GM18499 (cell line): Measurements from ENCODE around the gene PGBD1.

Source experiments
- ATAC-seq: cut with Tn5 transposase; IDR thresholded peaks from one replicate; pipeline ENCODE4 v1.9.1; 2021; ENCODE audit warnings: moderate number of reproducible peaks; ENCODE audit not compliant: insufficient read depth, unreplicated experiment

PGBD1 gene

GRCh38 chr6:28334286-28335039, 53.1 kb downstream of the PGBD1 start:
- ATAC-seq = no peak

GRCh38 chr6:28335040-28335563, 53.7 kb downstream of the PGBD1 start:
- no peak for ATAC-seq

- ATAC-seq = peak; percentile 64
Observed at GRCh38 chr6:28335564-28336283, 54.4 kb downstream of the PGBD1 start, which contains the start of gene ZSCAN31. Gene ZSCAN31 (minus strand): TSS chr6:28336148. CDS start chr6:28329683, 6,465 bp downstream.

- no peak for ATAC-seq
Observed at GRCh38 chr6:28336284-28337120, 55.1 kb downstream of the PGBD1 start.

GRCh38 chr6:28337121-28337520, 55.7 kb downstream of the PGBD1 start:
- no peak for ATAC-seq

- no peak for ATAC-seq
Observed at GRCh38 chr6:28340310-28341095, 59.1 kb downstream of the PGBD1 start.

GRCh38 chr6:28343898-28344677, 62.7 kb downstream of the PGBD1 start:
- ATAC-seq = no peak

GRCh38 chr6:28345201-28345600, 63.8 kb downstream of the PGBD1 start:
- ATAC-seq = no peak

- ATAC-seq = no peak
Observed at GRCh38 chr6:28347119-28347518, 65.7 kb downstream of the PGBD1 start.

GRCh38 chr6:28349344-28349891, 68.0 kb downstream of the PGBD1 start:
- no peak for ATAC-seq

- peak; percentile 86 for ATAC-seq
Observed at GRCh38 chr6:28349892-28350737, 68.7 kb downstream of the PGBD1 start, which contains the start of gene ZKSCAN3. Gene ZKSCAN3 (plus strand): TSS chr6:28349947. CDS start chr6:28359587, 9,640 bp downstream.

GRCh38 chr6:28351087-28351486, 69.7 kb downstream of the PGBD1 start:
- no peak for ATAC-seq

- ATAC-seq = no peak
Observed at GRCh38 chr6:28351493-28351925, 70.1 kb downstream of the PGBD1 start.
